ENCODE results near the gene GALT. TPM values are rescaled to one million over a fixed set of nuclear protein-coding genes. Genes with fewer than 3 reads are reported as not detected.

GALT gene
- total and polyA plus RNA-seq, 2 experiments from 2014 or later: 121 to 148 TPM

DNA sequence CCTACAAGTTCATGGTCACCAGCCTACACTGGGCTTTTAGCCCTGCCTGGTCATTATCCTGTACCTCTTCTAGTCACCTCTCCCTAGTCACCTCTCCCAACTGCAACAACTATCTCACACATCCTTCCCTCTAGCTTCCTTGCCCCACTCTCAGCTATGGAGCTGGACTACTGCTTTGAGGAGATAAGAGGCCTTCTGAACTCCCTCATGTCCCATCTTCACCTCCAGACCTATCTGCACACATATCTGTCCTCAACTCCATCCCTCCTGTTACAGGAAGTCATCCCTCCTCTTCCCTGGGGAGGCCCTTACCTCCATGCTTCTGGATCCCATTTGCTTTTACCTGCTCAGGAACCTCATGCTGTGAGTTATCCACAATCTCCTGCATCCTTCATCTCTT, 40.3 kb upstream of the GALT start:
- Histone ChIP-seq H3K36me3 (no peaks in the 10 kb centered on the region), H3K9me3 (ENCODE audit: low read depth) (no peaks in the 10 kb centered on the region), H3K27me3 (no peaks in the 10 kb centered on the region), H3K4me1 (ENCODE audit: low read depth) (peaks cover 7% of the 10 kb centered on the region), H3K27ac (no peak overlapping the region), H3K4me3 (no peak overlapping the region)
- TF ChIP-seq, protein P1, sequence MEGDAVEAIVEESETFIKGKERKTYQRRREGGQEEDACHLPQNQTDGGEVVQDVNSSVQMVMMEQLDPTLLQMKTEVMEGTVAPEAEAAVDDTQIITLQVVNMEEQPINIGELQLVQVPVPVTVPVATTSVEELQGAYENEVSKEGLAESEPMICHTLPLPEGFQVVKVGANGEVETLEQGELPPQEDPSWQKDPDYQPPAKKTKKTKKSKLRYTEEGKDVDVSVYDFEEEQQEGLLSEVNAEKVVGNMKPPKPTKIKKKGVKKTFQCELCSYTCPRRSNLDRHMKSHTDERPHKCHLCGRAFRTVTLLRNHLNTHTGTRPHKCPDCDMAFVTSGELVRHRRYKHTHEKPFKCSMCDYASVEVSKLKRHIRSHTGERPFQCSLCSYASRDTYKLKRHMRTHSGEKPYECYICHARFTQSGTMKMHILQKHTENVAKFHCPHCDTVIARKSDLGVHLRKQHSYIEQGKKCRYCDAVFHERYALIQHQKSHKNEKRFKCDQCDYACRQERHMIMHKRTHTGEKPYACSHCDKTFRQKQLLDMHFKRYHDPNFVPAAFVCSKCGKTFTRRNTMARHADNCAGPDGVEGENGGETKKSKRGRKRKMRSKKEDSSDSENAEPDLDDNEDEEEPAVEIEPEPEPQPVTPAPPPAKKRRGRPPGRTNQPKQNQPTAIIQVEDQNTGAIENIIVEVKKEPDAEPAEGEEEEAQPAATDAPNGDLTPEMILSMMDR (IDR thresholded peaks at IDR 0.05; ENCODE audit: low read depth, low read length): no peak
- DNase-seq (ENCODE audit: low read depth in 1 of 2, low spot score in 1 of 2): no peak

DNA sequence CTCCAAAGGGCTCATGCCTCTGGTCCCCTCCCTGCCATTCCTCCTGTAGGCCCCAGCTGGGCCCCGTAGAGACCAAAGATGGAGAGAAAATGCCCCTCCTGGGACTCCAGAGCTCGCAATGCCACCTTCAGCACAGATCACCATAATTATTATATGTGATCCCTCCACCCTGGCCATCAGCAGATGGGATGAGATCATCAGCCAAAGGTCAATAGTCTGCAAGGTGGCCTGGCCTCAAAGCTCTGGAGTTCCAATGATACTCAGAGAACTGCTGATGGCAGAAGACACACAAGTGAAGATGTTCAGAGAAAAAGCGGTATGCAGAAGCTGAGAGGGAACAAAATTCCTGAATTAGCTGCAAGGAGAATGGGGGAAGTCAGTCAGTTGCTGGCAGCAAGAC, 39.6 kb upstream of the GALT start:
- no peak for DNase-seq (ENCODE audit: low read depth in 1 of 2, low spot score in 1 of 2)

DNA sequence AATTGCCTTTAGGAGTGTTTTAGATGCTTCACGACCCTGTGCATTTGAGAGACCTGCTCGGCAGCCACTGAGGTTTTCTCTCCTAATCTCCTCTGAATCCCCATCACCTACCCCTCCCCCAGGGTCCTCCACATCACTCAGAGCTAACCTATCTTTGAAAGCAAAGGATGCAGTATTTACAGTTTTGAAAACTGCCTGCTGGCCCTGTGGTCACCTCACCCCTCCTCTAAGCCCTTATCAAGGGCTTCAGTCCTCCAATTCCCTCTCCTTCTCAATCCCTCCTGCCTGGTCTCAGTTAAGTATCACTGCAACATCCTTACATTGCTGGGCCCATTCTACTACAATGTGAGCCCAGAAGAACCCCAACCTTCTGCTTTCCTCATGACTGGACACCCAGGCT, 39.1 kb upstream of the GALT start:
- Histone ChIP-seq H3K36me3 (no peaks in the 10 kb centered on the region), H3K9me3 (ENCODE audit: low read depth) (no peaks in the 10 kb centered on the region), H3K4me1 (ENCODE audit: low read depth) (peaks cover 8% of the 10 kb centered on the region), H3K27ac (no peak overlapping the region), H3K27me3 (no peaks in the 10 kb centered on the region), H3K4me3 (no peak overlapping the region)
- no peak for DNase-seq (ENCODE audit: low read depth in 1 of 2, low spot score in 1 of 2)
- TF ChIP-seq, protein P1 (IDR thresholded peaks at IDR 0.05; ENCODE audit: low read depth, low read length): no peak

More for the DNA sequence above, 39.6 kb upstream of the GALT start:
- Histone ChIP-seq H3K27ac (no peak overlapping the region), H3K4me1 (ENCODE audit: low read depth) (peaks cover 8% of the 10 kb centered on the region), H3K36me3 (no peaks in the 10 kb centered on the region), H3K9me3 (ENCODE audit: low read depth) (no peaks in the 10 kb centered on the region), H3K4me3 (no peak overlapping the region), H3K27me3 (no peaks in the 10 kb centered on the region)
- TF ChIP-seq, protein P1 (IDR thresholded peaks at IDR 0.05; ENCODE audit: low read depth, low read length): no peak

DNA sequence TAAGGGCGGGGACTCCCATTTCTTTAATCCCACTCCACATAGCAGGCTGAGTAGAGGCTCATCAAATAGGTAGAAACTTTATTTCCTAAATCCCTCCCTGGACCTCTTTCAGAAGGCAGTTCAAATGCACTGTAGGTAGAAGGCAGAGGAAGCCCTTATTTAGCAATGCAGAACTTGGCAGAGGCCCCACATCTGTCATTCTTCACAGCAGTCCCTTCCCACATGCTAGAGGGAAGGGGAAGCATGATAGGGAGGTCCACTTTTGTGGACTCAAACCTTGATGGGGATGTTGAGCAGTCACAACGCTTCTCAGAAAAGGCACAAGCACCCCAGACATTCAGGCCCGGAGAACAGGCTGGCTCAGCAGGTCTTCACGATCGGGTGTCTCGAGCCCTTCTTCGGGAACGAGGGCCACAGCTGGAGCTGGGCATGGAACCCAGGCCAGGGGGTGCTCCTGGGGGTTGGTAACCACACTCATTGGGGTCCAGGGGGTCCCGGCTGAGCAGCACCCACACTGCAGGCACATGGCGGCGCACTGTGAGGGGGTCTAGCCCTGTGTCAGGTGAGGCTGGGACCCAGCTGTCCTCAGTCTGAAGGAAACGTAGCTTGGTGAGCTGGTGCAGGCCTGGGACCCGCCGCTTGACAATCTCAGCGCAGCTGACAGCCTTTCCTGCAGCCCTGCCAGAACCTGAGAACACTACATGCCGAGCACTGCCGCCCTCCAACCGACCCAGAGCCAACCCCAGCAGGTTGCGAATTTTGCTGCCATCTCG, 35.9 kb upstream of the GALT start:
- Histone ChIP-seq H3K4me1 (ENCODE audit: low read depth) (peaks cover 8% of the 10 kb centered on the region), H3K27ac (peak overlapping the region; percentile 79), H3K27me3 (no peaks in the 10 kb centered on the region), H3K36me3 (no peaks in the 10 kb centered on the region), H3K9me3 (ENCODE audit: low read depth) (no peaks in the 10 kb centered on the region), H3K4me3 (peak overlapping the region; percentile 58)
- peak in 1 of 2 donors; percentile 44 for DNase-seq (ENCODE audit: low read depth in 1 of 2, low spot score in 1 of 2)
- TF ChIP-seq, protein P1 (IDR thresholded peaks at IDR 0.05; ENCODE audit: low read depth, low read length): no peak

DNA sequence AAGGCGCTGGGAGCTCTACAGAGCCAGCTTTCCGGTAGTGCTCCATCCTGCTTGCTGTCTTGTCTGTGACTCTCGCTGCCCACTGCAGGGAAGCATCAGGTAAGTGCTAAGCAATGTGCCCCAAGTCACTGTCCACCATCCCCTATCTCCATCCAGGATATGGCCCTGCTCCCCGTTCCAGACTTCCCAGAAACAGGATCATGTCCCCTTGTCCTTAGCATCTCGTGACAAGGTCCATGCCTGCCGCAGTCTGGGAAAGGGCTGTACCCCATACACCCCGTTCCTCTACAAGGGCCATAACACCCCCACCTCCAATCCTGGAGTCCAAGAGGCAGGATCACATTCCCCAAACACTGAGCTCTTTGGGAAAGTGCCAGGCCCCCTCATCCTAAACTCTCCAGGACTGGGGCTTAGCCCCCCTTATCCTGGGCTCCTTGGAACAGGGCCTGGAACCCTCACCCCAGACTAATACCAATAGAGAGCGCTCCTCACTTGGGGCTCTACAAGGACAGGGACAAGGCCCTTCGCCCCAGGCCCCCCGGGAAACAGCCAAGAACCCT, 35.1 kb upstream of the GALT start:
- Histone ChIP-seq H3K27ac (peak overlapping the region; percentile 79), H3K4me1 (ENCODE audit: low read depth) (peaks cover 8% of the 10 kb centered on the region), H3K27me3 (no peaks in the 10 kb centered on the region), H3K4me3 (peak overlapping the region; percentile 58), H3K9me3 (ENCODE audit: low read depth) (no peaks in the 10 kb centered on the region), H3K36me3 (no peaks in the 10 kb centered on the region)
- DNase-seq (ENCODE audit: low read depth in 1 of 2, low spot score in 1 of 2): no peak
- TF ChIP-seq, protein P1 (IDR thresholded peaks at IDR 0.05; ENCODE audit: low read depth, low read length): no peak

All from cardiac muscle cell (in vitro differentiated cells and primary cell).